ENCODE results near the gene LILRA6.
"Not testable (repeated sequence)": the region's sequence is repeated elsewhere in the genome, so short reads cannot be mapped to it uniquely, and the experiment has no call there.

The LILRA6 gene

GRCh38 chr19:54242646-54243045 lies at the start of gene LILRA6:
Gene LILRA6, minus strand, starts transcription at chr19:54242790.
- DNase-seq, result not testable (repeated sequence)

GRCh38 chr19:54289160-54289559 lies 46.6 kb upstream of the LILRA6 start:
- DNase-seq, result not testable (repeated sequence)

GRCh38 chr19:54287456-54287855 lies 44.9 kb upstream of the LILRA6 start:
- no peak for DNase-seq

DNA sequence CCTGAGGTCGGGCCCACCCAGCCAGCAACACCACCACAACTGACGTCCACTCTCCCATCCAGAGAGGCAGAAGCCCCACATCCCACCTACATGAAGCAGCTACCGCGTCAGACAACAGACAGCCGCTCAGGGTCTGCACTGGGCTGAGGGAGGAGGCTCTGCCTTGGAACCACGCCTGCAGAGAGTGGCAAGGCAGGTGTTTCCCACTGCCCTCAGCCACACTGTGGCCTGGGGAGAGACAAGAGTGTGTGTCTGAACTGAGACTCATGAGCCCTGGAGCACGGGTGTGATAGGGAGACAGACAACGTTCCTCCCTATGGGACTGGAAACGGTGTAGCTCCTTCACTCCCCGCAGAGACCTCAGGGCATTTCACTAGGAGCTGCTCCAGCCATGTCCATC lies 43.7 kb upstream of the LILRA6 start:
- DNase-seq, result not testable (repeated sequence)

DNA sequence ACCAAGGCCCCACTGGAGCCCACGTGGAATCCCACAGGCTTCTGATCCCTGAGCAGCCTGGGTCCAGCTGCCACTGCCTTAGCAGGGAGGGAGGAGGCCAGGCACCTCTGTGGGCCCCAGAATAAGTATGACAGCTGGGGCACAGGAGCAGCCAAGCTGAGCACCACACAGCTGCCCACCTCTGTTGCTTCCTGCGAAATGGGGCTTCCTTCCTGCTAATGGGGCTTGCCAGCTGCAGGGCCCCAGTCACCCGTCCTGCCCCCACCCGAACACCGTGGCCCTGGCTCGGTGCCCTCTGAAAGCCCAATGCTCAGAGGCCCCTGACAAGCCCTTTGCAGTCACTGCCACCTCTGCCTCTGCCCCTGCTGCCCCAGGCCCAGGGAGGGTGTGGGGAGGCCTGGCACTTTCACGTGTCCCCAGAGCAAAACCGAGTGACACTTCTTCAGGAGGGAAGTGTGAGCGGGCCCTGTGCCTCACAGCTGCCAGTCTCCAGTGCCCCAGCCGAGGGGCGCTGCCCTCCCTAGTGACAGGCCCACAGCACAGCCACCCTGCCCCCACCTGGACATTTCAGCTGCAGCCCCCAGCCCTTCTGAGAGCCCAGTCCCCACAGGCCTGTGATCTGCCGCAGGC lies 43.0 kb upstream of the LILRA6 start:
- not testable (repeated sequence) for DNase-seq

DNA sequence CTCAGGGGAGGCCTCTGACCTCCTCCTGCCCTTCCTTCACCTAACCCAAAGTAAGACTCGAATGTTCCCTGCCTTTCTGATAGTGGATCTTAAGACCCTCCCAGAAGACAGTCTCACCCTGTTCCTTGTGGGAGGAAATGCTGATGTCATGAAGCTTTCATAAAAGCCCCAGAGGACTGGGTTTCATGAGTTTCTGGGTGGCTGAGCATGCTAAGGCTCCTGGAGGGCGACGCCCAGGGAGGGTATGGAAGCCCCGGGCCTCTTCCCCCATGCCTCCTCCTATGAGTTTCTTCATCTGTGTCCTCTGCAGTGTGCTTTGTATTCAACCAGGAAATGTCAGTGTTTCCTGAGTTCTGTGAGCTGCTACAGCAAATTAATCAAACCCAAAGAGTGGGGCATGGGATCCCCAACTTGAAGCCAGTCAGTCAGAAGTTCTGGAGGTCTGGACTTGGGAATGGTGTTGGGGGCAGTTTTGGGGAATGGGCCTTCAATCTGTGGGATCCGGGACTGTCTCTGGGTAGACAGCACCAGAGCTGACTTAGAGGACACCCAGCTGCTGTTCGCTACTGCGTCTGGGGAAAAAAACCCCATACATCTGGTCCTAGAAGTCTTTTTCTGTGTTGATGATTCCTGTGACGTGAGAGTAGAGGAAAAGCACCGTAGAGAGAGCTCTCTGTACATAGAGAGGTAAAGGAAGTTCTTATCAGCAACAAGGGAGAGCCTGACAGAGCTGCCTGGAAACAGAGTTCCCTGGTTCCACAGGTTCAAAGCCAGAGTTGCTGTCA lies 40.3 kb upstream of the LILRA6 start:
- DNase-seq, result no peak

DNA sequence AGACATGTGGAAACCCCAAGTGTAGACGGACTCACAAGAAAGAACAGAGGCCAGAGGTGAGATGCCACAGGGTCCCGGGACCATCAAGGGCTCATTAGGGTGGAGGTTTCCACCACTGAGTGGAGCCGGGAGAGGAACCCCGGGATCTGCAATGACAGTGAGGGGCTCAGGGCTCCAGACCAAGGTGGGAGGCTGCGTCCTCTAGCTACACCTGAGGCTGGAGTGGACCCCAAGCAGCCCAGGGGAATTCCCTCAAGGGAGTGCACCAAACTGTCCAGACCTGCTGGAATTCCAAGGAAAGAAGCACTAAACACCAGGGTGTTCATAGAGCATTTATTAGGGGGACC lies 39.1 kb upstream of the LILRA6 start:
- DNase-seq, result not testable (repeated sequence)

GRCh38 chr19:54281007-54281728 lies 38.6 kb upstream of the LILRA6 start, which contains the start of gene LILRB2:
Gene LILRB2, minus strand, starts transcription at chr19:54281110. Its CDS starts 614 bp downstream, at chr19:54280496.
- no peak for DNase-seq

- DNase-seq, result not testable (repeated sequence)
Measured at GRCh38 chr19:54280441-54280840, 37.9 kb upstream of the LILRA6 start.

GRCh38 chr19:54280025-54280424 lies 37.4 kb upstream of the LILRA6 start:
- DNase-seq, result not testable (repeated sequence)

DNA sequence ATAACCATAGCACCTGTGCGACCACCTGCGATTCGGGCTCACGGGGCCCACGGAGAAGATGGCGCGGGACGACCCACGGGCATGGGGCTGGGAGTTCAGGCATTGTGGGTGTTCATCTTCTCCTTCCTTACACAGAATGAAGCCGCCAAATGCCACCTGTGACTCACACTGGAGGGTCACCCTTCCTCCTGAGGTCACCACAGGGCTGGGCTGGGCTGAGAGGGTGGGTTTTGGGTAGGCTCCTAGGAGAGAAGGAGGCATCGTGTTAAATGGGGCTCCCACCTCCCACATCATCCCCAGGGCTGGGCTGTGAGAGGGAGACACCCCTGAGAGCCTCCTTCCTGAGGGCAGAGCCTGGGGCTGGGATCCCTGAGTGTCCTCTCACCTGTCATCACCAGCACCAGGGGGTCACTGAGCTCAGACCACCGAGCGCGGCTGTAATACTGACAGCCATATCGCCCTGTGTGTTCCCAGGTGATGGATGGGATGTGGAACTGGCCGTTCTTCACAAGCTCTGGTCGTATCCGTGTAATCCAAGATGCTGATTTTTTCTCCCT lies 36.9 kb upstream of the LILRA6 start:
- no peak for DNase-seq

DNA sequence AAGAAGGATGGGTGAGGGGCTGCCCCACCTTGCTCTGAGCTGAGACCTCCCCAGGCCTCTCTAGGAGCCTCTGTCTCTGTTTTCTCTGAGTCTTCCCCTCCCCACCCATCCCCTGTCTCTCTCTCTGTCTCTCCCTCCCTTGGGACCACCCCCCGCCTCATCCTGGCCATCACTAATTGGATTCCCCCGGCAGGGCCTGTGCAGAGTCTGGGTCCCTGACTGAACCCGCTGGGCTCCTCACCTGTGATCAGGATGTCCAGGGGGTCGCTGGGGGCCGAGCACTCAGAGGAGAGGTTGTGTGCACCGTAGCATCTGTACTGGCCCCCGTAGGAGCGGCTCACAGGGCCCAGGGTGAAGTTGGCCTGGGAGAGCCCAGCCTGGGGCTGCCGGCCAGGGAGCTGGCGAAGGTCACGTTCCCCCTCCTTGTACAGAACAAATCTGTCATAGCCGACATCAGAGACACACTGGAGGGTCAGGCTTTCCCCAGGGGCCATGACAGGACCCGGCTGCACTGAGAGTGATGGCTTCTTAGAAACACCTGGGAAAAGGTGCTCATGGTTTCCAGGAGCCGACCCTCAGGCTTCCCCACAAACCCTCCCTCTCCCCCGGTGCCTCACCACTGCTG lies 36.1 kb upstream of the LILRA6 start:
- DNase-seq, result not testable (repeated sequence)

DNA sequence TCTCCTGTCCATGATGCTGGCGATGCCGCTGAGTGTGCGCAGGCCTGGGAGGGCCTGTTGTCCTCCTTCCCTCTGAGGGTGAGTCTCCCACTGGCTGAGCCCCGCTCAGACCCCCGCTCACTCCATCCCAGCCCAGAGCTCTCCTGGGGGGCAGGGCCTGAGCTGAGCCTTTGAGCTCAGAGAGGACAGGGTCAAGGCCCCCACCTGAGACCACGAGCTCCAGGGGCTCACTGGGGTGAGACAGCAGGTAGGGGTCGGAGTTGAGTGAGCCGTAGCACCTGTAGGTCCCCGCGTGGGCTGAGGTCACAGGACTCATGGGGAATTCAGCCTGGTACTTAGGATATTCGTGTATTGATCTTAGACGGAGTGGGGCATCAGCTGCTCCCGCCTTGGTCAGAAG lies 35.5 kb upstream of the LILRA6 start:
- not testable (repeated sequence) for DNase-seq

DNA sequence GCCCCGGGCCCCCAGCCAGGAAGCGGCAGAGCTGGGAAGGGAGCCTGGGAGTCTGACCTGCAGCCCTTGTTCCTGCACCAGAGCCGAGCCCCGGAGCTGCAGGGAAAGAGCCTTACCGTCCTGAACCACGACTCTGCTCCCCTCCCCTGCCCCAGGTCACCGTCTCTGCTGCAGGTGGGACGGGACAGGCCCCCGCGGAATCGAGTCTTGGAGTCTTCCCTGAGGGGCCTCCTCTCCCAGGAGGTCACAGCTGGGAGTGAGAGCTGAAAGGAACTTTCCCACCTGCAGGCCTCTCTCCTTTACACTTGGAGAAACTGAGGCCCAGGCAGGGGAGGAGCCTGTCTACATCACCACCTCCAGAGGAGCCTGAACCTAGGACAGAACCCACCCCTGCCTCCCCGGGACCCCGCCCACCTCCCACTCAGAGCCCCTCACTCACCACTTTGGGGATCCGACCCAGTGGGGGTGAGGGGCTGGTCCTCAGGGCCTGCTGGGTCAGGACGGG lies 34.6 kb upstream of the LILRA6 start:
- not testable (repeated sequence) for DNase-seq

DNA sequence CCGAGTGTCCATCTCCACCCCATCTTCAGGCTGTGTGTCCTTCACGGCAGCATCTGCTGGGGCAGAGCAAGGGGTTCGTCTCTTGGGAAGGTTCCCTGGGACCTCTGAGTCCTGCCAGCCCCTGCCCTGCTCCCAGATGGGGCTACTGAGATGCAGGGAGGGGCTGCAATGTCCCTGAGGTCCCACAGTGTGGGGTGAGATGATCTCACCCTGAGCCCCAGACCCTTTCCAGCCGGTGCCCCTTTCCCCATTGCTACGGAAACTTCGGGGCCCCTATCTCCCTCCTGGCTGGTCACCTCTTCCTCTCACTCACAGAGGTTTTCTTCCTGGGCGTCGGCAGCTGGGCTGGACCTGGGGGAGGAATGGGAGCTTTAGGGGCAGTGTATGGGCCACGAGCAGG lies 33.4 kb upstream of the LILRA6 start:
- no peak for DNase-seq

GRCh38 chr19:54274516-54274915 lies 31.9 kb upstream of the LILRA6 start:
- DNase-seq, result not testable (repeated sequence)

DNA sequence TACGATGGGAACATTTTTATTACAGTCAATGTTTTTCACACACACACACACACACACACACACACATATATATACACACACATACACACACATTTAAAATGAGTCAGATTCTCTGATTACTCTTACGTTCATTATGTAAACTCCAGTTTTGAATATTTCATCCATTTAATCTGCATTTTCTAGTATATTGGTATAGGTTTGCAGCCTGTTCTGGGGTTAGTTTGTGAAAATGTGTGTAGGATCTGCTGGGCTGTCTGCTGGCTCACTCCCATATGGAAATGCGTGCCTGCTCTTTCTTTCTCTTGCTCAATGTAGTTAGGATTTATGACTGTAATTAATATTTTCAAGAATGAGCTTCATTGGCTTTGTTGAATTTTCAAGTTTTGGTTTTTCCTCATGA lies 31.2 kb upstream of the LILRA6 start:
- no peak for DNase-seq

GRCh38 chr19:54272181-54272580 lies 29.6 kb upstream of the LILRA6 start:
- not testable (repeated sequence) for DNase-seq

DNA sequence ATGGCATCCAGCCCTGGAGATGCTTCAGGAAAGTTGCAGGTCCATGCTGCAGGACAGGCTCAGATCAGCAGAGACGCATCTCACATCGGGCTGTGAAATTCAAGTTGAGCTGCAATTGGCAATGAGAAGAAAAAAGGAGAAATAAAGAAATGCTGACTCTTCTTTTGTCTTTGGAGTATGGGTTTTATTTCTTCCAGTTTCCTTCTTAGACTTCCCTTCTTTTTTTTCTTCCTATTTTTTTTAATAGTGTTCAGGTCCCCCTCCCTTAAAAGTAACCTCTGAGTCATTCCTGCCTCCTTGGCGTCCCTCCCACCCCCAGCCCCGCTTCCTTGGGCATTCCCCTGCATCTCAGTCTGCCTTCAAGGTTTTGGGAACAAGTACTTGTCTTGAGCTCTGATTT lies 29.0 kb upstream of the LILRA6 start:
- not testable (repeated sequence) for DNase-seq

DNA sequence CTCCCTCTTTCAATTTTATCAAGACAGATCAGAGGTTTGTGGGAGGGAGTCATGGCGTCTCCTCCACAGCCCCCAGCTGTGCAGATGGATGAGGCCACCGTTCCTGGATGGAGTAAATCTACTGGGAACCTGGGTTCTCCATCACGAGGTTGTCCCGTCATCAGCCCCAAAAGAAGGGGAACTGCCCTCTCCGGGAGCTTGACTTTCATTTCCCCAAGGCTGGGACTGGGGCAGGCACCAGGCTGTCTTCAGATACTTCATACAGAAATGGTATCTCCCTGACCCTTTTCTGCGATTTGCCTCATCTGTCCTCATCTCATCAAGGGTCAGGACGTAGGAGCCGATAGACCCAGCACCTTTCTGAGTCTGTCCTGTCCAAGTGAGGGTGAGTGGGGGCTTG lies 28.5 kb upstream of the LILRA6 start:
- DNase-seq, result no peak

DNA sequence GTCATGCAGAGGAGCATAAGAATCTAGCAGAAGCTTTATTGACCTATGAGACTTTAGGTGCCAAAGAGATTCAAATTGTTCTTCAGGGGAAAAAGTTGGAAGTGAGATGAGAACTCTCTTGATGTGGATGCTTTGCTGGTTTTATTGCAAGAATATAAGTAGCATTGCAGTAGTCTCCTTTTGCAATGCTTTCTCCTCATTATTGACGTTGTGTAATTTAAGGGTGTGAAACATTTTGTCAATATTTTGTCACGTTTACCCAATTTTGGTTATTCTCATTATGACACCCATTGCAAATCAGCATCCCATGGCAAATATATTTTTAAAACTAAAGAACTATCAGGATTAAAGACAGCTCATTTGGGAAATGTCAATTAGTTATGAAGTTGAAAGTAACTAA lies 26.3 kb upstream of the LILRA6 start:
- DNase-seq, result no peak

DNA sequence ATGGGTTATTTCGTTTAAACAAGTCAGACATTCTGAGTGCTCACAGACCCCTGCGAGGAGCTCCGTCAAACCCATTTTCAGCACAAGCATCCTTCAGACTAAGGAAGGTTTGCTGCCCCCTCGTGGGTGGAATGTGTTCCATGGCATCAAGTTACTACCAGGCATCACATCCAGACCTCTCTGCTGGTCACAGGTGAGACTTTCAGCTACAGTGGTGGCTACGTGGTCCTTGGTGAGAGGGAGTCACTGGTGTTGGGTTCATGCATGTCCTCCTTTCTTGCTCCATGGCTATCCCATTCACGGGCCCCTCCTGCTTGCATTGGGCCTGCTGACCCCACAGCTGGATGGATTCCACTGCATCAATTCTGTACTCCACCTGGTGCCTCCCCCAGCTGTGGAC lies 23.5 kb upstream of the LILRA6 start:
- DNase-seq, result no peak

DNA sequence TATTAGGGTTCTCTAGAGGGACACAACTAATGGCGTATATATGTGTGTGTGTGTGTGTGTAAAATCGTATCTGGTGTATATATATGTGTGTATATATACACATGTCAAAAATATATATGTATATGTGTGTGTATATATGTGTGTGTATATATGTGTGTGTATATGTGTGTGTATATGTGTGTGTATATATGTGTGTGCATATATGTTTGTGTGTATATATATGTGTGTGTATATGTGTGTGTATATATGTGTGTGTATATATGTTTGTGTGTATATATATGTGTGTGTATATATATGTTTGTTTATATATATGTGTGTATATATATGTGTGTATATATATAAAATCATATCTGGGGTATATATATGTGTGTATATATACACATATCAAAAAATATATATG lies 19.9 kb upstream of the LILRA6 start:
- DNase-seq, result no peak
